AG04450 (cell line): ENCODE measurements around the gene KRT71. TPM values are rescaled to one million over a fixed set of nuclear protein-coding genes. Genes with fewer than 3 reads are reported as not detected.

ENCODE experiments used
- CTCF ChIA-PET: fragments of 300-600, 350-600 bp; formaldehyde crosslinking; extraction: SDS; loops from one replicate; lab custom pipeline; 2022; ENCODE audit warnings: antibody characterized with exemption, inconsistent platforms; lab: Charles Lee
- POLR2A ChIA-PET: fragments of 350-600 bp; formaldehyde crosslinking; extraction: SDS; loops from one replicate; lab custom pipeline; 2021; ENCODE audit warnings: antibody characterized with exemption, inconsistent platforms; lab: Yijun Ruan, JAX
- DNase-seq: peaks from one replicate; pipeline ENCODE4 v3.0.0-alpha.2; 2011; ENCODE audit warnings: low read depth, low spot score
- H3K27ac ChIP-seq: one replicate; pipeline ENCODE4 v1.5.1; 2012; ENCODE audit warnings: low read depth, low read length, control low read depth
- H3K27me3 ChIP-seq: one replicate; pipeline ENCODE4 v1.6.0; 2012; ENCODE audit warnings: low read length; ENCODE audit not compliant: control insufficient read depth, insufficient read depth
- H3K4me3 ChIP-seq: 2 replicates; pipeline ENCODE4 v1.5.1; 2011; ENCODE audit warnings: mild to moderate bottlenecking, low read depth, low read length, control low read depth
- H3K9me3 ChIP-seq: 2 replicates; pipeline ENCODE4 v1.5.1; 2012; ENCODE audit warnings: low read length; ENCODE audit not compliant: control insufficient read depth, insufficient read depth
- polyA plus RNA-seq: library from polyadenylated mRNA; depleted of rRNA; stranded (reverse); fragments of >200 nt; gene quantifications from 2 replicates; pipeline ENCODE4 v1.2.3, GENCODE V29; 2011
- TF ChIP-seq, protein P1 (sequence below): IDR thresholded peaks from 2 replicates; pipeline ENCODE4 v1.5.1; 2011; ENCODE audit warnings: low read depth, low read length, control low read depth, inconsistent platforms

KRT71 gene
- polyA plus RNA-seq, 1 experiment = not detected

DNA sequence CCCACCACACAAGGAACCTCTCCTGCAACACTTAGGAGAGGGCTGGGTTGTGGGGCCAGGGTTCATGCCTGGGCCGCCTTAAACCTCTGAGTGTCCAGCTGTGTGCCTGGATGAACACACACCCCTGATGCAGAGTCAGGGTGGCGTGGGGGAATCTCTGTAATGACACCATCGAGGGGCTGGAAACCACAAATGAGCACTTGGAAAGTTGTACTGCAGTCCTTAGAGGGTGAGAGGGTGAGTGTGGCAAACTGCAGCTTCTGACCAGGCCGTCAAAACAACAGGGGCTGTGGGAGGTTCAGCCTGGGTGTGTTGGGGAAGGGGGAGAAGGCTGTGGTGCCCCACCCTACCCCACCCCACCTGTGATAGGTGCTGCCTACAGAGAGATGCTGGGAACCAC lies 20.3 kb downstream of the KRT71 start:
- Histone ChIP-seq H3K9me3 (no peaks in the 10 kb centered on the region), H3K4me3 (no peak overlapping the region), H3K27ac (no peak overlapping the region), H3K27me3 (peaks cover 19% of the 10 kb centered on the region)
- ChIA-PET CTCF (no interaction called here), POLR2A (no interaction called here)
- DNase-seq = no peak
- TF ChIP-seq, protein P1, sequence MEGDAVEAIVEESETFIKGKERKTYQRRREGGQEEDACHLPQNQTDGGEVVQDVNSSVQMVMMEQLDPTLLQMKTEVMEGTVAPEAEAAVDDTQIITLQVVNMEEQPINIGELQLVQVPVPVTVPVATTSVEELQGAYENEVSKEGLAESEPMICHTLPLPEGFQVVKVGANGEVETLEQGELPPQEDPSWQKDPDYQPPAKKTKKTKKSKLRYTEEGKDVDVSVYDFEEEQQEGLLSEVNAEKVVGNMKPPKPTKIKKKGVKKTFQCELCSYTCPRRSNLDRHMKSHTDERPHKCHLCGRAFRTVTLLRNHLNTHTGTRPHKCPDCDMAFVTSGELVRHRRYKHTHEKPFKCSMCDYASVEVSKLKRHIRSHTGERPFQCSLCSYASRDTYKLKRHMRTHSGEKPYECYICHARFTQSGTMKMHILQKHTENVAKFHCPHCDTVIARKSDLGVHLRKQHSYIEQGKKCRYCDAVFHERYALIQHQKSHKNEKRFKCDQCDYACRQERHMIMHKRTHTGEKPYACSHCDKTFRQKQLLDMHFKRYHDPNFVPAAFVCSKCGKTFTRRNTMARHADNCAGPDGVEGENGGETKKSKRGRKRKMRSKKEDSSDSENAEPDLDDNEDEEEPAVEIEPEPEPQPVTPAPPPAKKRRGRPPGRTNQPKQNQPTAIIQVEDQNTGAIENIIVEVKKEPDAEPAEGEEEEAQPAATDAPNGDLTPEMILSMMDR = no peak

DNA sequence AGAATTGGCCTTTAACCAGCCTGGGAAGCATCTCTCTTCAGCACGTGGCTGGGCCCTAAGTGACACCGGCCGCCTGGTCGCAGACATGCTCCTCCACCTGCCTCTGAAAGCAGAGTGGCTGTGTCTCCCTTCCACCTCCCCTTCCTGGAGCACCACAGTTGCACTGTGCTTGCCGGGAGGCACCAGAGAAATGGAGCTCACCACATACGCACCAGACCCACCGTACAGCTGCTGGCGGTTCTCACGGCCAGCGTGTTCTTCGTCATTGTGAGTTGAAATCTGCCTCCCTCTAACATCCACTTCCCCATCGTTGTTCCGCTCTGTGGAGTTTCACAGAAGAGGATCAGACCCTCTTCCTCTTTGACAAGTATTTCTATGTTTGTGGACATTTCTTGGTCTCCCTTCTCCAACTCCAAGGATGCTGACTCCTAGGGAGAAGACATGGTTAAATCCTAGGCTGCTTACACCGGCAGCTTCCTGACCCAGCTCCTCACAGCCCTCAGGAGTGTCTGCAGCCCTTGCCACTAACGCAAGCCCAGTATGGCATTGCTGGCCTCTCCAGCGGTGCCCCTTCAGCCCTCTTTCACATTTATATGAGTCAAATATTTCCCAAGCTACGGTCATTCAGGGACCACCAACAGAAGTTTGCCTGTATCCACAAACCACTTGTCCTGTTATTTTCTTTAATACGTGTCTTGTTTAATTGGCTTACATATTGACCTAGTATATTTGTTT lies 21.2 kb downstream of the KRT71 start:
- Histone ChIP-seq H3K4me3 (no peak overlapping the region), H3K27me3 (peaks cover 20% of the 10 kb centered on the region), H3K27ac (no peak overlapping the region), H3K9me3 (no peaks in the 10 kb centered on the region)
- no peak for DNase-seq
- TF ChIP-seq, protein P1 = no peak
- POLR2A ChIA-PET = no interaction called here
- CTCF ChIA-PET = no interaction called here

DNA sequence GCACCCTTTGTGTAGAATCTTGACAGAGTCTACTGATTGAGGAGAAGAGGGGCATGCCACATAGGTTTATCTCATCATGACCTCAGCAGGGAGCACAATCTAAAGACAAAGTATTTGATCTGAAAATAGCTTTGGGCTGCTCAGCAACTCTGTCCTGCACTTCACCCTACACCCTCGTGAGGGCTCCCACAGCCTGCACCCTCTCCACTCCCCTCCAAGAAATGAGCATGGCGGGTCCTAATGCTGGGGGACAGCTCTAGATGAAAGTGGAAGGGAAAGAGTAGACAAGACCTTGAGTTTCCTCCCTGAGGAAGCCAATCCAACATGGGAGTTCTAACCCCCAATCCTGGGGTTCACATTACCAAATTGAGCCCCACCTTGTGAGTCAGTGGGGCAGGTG lies 22.0 kb downstream of the KRT71 start:
- Histone ChIP-seq H3K4me3 (no peak overlapping the region), H3K9me3 (no peaks in the 10 kb centered on the region), H3K27ac (no peak overlapping the region), H3K27me3 (peaks cover 20% of the 10 kb centered on the region)
- DNase-seq = no peak
- ChIA-PET POLR2A (no interaction called here), CTCF (no interaction called here)
- TF ChIP-seq, protein P1 = no peak

DNA sequence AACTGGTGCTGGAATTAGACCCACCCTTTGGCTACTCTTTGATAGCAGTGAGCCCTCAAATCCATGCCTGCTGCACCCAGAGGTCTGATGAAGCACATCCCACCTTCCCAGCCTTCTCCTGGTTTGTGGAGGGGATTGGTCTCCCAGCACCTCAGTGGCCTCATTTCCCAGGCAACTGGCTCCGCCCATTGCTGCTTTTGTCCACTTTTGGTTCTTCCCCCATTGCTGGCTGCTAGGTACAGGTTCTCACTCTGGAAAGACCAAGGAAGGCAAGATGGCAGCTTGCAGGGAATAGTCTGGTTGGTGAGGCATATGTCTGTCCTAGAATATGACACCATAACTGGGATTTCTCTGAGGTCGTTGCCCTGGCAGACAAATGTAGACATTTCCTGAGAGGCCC lies 22.6 kb downstream of the KRT71 start:
- TF ChIP-seq, protein P1 = no peak
- Histone ChIP-seq H3K4me3 (no peak overlapping the region), H3K27me3 (peaks cover 20% of the 10 kb centered on the region), H3K9me3 (no peaks in the 10 kb centered on the region), H3K27ac (no peak overlapping the region)
- no peak for DNase-seq
- POLR2A ChIA-PET = no interaction called here
- CTCF ChIA-PET = no interaction called here

DNA sequence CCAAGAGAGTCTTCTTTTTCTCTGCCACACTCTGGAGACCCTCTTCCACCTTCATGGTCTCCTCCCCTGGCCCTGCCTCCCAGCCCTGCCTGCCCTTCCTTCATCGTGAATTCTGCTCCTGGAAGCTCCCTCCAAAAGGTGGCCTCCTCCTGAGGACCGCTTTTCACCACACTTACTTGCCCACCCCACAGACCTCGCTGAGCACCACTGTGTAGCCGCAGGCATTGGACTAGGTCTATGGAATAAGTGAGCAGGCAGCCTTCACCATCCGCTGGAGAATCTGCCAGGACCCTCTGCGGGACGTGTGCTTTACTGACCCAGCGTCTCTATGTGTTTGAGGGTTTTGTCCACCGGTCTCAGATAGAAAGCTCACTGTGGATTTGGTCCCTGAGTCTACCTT lies 23.1 kb downstream of the KRT71 start:
- ChIA-PET POLR2A (no interaction called here), CTCF (no interaction called here)
- TF ChIP-seq, protein P1 = no peak
- H3K27me3 ChIP-seq = peaks cover 20% of the 10 kb centered on the region
- H3K27ac ChIP-seq = no peak overlapping the region
- no peak for DNase-seq
- H3K9me3 ChIP-seq = no peaks in the 10 kb centered on the region
- H3K4me3 ChIP-seq = no peak overlapping the region
